Ishikawa (cell line): ENCODE measurements around the gene PTPRM.

ENCODE experiments used
- CREB1 ChIP-seq: IDR thresholded peaks from 2 replicates; pipeline ENCODE4 v1.6.1; 2012; ENCODE audit warnings: low read depth
- EP300 ChIP-seq: IDR thresholded peaks from 2 replicates; pipeline ENCODE4 v1.6.1; 2012; ENCODE audit warnings: borderline replicate concordance
- NFIC ChIP-seq: IDR thresholded peaks from 2 replicates; pipeline ENCODE4 v1.6.1; 2012
- RAD21 ChIP-seq: IDR thresholded peaks from 2 replicates; pipeline ENCODE4 v1.6.1; 2012; ENCODE audit warnings: low read depth
- TAF1 ChIP-seq: IDR thresholded peaks from 2 replicates; pipeline ENCODE4 v1.6.1; 2012; ENCODE audit warnings: low read depth, mild to moderate bottlenecking
- TEAD4 ChIP-seq: IDR thresholded peaks from 2 replicates; pipeline ENCODE4 v1.6.1; 2012
- ZBTB7A ChIP-seq: IDR thresholded peaks from 2 replicates; pipeline ENCODE4 v1.6.1; 2012; ENCODE audit warnings: low read depth
- TF ChIP-seq, protein P1 (sequence below): IDR thresholded peaks from 2 replicates; pipeline ENCODE4 v1.6.1; 2012; ENCODE audit warnings: low read depth, mild to moderate bottlenecking

DNA sequence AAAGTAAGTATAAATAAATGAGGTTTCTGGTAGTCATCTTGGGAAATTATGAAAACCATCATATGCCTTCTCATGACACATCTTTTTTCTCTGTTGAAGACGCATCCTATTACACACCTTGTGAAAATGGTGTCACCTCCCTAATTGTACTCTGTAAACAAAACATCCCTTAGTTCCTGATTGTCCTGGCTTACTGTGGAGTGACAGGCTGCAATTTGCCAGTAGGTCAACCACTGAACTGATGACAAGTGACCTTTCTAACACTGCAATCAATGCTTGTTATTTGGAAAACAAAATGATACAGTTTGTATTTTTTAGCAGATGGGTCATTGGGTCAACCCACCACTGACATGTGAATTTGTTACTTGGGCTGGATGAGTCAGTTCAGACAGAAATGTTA is 219.5 kb downstream of the PTPRM start:
- no peak for TF ChIP-seq ZBTB7A
- no peak for TF ChIP-seq TEAD4
- no peak for TF ChIP-seq RAD21
- TF ChIP-seq, protein P1, sequence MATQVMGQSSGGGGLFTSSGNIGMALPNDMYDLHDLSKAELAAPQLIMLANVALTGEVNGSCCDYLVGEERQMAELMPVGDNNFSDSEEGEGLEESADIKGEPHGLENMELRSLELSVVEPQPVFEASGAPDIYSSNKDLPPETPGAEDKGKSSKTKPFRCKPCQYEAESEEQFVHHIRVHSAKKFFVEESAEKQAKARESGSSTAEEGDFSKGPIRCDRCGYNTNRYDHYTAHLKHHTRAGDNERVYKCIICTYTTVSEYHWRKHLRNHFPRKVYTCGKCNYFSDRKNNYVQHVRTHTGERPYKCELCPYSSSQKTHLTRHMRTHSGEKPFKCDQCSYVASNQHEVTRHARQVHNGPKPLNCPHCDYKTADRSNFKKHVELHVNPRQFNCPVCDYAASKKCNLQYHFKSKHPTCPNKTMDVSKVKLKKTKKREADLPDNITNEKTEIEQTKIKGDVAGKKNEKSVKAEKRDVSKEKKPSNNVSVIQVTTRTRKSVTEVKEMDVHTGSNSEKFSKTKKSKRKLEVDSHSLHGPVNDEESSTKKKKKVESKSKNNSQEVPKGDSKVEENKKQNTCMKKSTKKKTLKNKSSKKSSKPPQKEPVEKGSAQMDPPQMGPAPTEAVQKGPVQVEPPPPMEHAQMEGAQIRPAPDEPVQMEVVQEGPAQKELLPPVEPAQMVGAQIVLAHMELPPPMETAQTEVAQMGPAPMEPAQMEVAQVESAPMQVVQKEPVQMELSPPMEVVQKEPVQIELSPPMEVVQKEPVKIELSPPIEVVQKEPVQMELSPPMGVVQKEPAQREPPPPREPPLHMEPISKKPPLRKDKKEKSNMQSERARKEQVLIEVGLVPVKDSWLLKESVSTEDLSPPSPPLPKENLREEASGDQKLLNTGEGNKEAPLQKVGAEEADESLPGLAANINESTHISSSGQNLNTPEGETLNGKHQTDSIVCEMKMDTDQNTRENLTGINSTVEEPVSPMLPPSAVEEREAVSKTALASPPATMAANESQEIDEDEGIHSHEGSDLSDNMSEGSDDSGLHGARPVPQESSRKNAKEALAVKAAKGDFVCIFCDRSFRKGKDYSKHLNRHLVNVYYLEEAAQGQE = no peak
- no peak for TF ChIP-seq EP300
- TF ChIP-seq NFIC = no peak
- no peak for TF ChIP-seq TAF1
- no peak for TF ChIP-seq CREB1
